HG02763 (cell line): ENCODE data around the gene CLEC4A.
"Not testable (repeated sequence)": the region's sequence is repeated elsewhere in the genome, so short reads cannot be mapped to it uniquely, and the experiment has no call there.

Experiments used
- ATAC-seq: cut with Tn5 transposase; IDR thresholded peaks from one replicate; pipeline ENCODE4 v1.9.1; 2021; ENCODE audit warnings: mild to moderate bottlenecking, moderate library complexity; ENCODE audit not compliant: unreplicated experiment

The CLEC4A gene

DNA sequence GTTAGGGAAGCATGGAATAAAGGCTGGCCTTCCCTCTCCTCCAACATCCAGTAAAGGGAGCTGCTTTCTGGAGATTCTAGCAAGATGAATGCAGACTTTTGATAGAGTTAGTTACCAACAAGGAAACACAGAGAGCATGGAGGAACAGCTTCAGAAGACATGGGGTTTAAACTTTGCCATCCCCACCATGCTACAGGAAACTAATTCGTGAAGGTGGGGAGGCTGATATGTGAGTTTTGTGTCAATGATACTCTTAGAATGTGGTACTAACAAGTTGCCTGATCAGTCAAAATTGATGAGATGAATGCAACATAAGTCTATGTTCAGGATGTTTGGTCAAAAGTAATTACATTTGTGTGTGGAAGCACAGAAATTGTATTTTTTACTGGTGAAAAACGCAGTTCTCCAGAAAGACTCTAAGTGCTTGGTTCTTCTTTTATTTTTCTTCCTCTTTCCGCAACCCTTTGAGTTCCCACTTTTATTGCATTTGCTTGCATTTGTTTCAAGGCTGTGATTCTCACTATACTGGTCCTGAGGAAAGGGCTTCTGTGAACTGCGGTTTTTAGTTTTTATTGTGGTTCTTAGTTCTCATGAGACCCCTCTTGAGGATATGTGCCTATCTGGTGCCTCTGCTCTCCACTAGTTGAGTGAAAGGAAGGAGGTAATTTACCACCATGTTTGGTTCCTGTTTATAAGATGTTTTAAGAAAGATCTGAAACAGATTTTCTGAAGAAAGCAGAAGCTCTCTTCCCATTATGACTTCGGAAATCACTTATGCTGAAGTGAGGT is at the start of gene CLEC4A:
TSS of gene CLEC4A (plus strand) at position 494 of the 789 bp plus-strand sequence. CDS start at position 756, 262 bp downstream.
- ATAC-seq: no peak

DNA sequence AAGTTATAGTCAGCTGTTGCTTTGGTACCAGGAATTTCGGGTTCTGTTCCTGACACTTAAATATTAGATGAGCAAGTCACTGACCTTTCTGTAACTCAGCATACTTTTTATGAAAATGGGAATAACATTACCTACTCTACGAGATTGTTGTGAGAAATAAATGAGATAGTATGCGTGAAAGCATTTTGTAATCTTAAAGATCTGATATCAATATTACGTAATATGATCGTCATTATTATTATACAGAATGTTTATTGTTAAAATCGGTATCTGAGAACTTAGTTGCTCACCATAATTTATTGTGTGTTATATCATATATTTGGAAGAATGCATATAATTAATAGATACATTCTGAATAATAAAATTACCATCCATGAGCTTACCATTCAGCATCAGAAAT is 47.5 kb upstream of the CLEC4A start:
- no peak for ATAC-seq

- ATAC-seq: no peak
Observed at GRCh38 chr12:8076366-8076765, 47.1 kb upstream of the CLEC4A start.

DNA sequence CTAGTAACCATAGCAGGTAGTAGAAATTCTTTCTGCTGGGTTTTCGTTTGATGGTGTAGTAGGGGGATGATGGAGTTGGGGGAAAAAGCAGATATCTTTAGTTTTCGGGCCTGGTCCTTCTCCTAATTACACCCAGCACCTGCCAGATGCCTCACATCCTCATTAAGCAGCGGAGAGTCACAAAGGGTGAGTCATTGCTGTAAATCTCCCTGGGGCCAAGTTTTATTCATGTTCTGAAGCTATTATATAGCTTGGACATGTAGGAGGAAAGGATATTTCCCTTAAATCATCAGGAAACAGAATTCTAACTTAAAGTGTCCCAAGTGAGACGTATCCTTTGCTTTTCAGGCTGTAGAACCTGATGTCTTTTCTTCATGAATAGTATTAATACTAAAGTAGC is 46.2 kb upstream of the CLEC4A start:
- ATAC-seq: no peak

DNA sequence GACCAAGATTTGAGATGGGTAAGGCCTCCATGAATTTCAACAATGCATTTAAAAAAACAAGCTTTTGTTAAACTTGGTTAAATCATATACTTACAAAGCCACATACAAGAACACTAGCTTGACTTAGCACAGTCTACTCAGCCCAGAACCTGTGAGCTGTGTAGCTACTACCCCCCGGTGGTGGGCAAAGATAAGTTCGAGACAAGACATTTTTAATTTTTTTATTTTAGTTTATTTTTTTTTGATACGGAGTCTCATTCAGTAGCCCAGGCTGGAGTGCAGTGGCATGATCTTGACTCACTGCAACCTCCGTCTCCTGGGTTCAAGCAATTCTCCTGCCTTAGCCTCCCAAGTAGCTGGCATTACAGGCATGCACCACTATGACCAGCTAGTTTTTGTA is 45.0 kb upstream of the CLEC4A start:
- ATAC-seq: no peak

GRCh38 chr12:8078916-8079315 is 44.5 kb upstream of the CLEC4A start:
- ATAC-seq: no peak

GRCh38 chr12:8080120-8080519 is 43.3 kb upstream of the CLEC4A start:
- no peak for ATAC-seq

DNA sequence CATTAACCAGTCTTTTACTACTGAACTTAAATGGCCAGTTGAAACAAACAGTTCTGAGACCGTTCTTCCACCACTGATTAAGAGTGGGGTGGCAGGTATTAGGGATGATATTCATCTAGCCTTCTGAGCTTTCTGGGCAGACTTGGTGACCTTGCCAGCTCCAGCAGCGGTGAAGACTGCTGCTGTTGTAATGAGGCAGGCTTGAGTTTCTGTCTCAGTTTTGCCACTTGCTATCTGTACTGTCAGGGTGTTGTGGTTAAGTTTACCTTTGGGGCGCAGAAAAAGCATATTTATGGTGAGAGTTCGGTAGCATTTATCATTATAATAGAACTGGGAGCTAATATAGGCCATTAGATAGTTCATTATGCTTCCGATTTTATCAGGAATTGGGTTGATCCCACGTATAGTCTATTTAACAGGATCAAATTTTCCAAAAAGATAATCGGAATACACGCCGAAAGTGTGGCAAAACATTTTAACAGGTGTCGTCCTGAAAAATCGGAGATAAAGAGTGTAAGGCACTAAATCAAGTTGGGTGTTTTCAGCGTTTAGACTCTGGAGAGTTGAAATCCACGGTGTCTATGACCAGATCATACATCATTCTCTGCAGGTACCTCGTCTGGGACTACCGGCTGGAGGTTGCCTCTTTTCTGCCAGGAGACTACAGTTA is 42.0 kb upstream of the CLEC4A start:
- ATAC-seq: no peak

DNA sequence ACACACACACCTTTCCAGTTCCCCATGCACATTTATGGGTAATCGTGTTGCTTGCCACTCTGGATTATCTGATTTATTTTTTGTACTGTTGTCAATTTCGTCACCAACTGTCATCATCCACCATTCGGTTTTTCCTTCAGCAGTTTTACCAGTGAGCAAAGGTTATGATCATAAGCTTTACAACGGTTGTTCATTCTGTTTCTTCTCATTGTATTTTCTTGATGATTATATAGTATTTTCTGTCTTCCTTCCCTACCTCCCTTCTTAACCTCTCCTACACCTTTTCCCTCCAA is 40.7 kb upstream of the CLEC4A start:
- no peak for ATAC-seq

DNA sequence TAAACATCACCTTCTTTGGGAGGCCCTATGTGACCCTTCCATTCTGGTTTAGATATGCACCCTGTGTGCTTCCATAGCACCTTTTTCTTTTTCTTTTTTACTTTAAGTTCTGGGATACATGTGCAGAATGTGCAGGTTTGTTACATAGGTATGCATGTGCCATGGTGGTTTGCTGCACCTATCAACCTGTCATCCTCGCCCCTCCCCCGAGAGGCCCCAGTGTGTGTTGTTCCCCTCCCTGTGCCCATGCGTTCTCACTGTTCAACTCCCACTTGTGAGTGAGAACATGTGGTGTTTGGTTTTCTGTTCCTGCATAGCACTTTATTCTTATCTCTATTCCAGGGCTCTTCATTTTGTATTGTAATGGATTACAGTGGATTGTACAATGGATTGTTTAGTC is 39.1 kb upstream of the CLEC4A start:
- not testable (repeated sequence) for ATAC-seq

GRCh38 chr12:8087666-8088065 is 35.8 kb upstream of the CLEC4A start:
- ATAC-seq: no peak

GRCh38 chr12:8088574-8088973 is 34.8 kb upstream of the CLEC4A start:
- ATAC-seq: peak; percentile 56

GRCh38 chr12:8089277-8089676 is 34.1 kb upstream of the CLEC4A start:
- ATAC-seq: not testable (repeated sequence)

DNA sequence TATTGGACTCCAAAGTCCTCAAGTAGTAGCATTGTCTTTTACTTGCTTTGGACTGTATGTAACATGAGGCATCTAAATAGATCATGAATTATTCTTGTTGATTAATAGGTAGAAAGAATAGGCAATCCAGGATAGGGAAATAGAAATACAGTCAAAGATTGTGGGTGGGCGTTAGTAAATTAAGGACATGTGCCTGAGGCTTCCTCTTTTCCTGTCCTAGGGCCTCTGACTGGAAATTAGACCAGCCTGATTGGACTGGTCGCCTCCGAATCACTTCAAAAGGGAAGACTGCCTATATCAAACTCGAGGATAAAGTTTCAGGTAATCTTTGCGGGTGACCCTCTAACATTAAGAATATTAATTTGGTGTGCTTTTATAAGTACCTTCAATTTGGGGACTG is 33.7 kb upstream of the CLEC4A start:
- ATAC-seq: no peak

- no peak for ATAC-seq
Observed at GRCh38 chr12:8093291-8093690, 30.1 kb upstream of the CLEC4A start.

- ATAC-seq: no peak
Observed at GRCh38 chr12:8096281-8096915, 27.0 kb upstream of the CLEC4A start.

DNA sequence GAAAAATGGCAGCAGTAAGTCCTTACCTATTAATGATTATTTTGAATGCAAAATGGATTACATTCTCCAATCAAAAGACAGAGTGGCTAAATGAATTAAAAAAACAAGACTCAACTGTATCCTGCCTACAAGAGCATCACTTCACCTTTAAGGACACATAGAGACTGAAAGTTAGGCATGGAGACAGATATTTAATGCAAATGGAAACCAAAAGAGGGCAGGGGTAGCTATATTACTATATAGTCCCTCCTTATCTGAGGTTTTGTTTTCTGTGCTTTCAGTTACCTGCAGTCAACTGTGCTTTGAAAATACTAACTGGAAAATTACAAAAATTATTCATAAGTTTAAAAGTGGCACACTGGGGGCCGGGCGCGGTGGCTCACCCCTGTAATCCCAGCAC is 24.2 kb upstream of the CLEC4A start:
- ATAC-seq: no peak

GRCh38 chr12:8108808-8109398 is 14.5 kb upstream of the CLEC4A start:
- no peak for ATAC-seq

GRCh38 chr12:8113117-8113516 is 10.3 kb upstream of the CLEC4A start:
- not testable (repeated sequence) for ATAC-seq

DNA sequence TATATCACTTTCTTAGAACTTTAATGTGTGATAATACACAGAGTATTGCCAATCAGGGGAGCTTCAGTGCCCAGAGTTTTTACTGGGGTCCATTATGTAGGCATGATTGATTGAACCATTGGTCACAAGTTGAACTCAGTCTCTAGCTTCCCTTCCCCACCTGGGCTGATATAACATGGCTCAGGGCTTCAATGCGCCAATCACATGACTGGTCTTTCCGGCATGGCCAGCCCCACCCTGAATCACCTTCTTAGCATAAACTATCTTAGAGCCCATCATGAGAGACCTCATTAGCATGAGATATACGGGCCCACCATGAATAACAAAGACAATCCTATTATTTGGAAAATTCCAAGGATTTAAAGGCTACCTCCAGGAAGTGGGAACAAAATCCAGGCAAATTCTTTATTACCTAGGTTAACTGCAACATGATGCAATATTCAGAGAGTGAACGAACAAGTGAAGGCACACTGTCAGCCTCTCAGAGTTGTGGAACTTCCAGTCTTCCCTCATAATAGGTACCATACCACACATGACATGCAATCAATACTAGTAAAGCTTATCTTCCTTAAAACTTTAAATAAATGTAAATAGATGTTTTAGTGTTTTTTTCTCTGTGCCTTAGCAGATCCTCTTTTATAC is 3.2 kb upstream of the CLEC4A start:
- no peak for ATAC-seq

- no peak for ATAC-seq
Observed at GRCh38 chr12:8127138-8127537, 3.7 kb downstream of the CLEC4A start.
